A673 (cell line): ENCODE results near the gene SERAC1. TPM values are rescaled to one million over a fixed set of nuclear protein-coding genes. Genes with fewer than 3 reads are reported as not detected.

ENCODE experiments used
- BruUV-seq: library from RNA; stranded (reverse); fragments of 400-500 nt; replicated peaks from 2 replicates; lab custom pipeline; 2021; lab: Mats Ljungman, UMichigan
- CTCF ChIA-PET: fragments of 300-600 bp; sonication (Branson Sonifier 250); formaldehyde crosslinking; loops from one replicate; lab custom pipeline; 2022; ENCODE audit warnings: antibody characterized with exemption; lab: Charles Lee
- POLR2A ChIA-PET: fragments of 300-600 bp; sonication (Branson Sonifier 250); formaldehyde crosslinking; loops from one replicate; lab custom pipeline; 2022; ENCODE audit warnings: antibody characterized with exemption; ENCODE audit not compliant: low non-redundant PET; lab: Charles Lee
- DNase-seq: peaks from one replicate; pipeline ENCODE4 v3.0.0-alpha.2; 2015; ENCODE audit warnings: low spot score
- H3K27ac ChIP-seq: fragments of 200-600 bp; sonication (generic); 2 replicates; pipeline ENCODE4 v1.5.1; 2016; ENCODE audit warnings: mixed run types, low read depth, mild to moderate bottlenecking, mixed read lengths, antibody characterized with exemption, low read length; ENCODE audit not compliant: poor library complexity, severe bottlenecking
- H3K27me3 ChIP-seq: fragments of 200-600 bp; sonication (generic); replicated peaks from 2 replicates; pipeline ENCODE4 v1.6.1; 2017; ENCODE audit warnings: mixed run types, low read depth, mild to moderate bottlenecking, mixed read lengths, antibody characterized with exemption, low read length; ENCODE audit not compliant: insufficient read depth, poor library complexity
- H3K36me3 ChIP-seq: fragments of 200-600 bp; sonication (generic); 2 replicates; pipeline ENCODE4 v1.6.1; 2016; ENCODE audit warnings: mixed run types, mild to moderate bottlenecking, mixed read lengths, antibody characterized with exemption, low read length; ENCODE audit not compliant: insufficient read depth, poor library complexity, severe bottlenecking
- H3K4me1 ChIP-seq: fragments of 200-600 bp; sonication (generic); 2 replicates; pipeline ENCODE4 v1.6.1; 2017; ENCODE audit warnings: mixed run types, mild to moderate bottlenecking, mixed read lengths, antibody characterized with exemption, low read length; ENCODE audit not compliant: insufficient read depth, poor library complexity, severe bottlenecking
- H3K4me3 ChIP-seq: fragments of 200-600 bp; sonication (generic); 2 replicates; pipeline ENCODE4 v1.5.1; 2016; ENCODE audit warnings: low read depth, mixed run types, mild to moderate bottlenecking, mixed read lengths, low read length; ENCODE audit not compliant: poor library complexity, severe bottlenecking
- H3K9me3 ChIP-seq: fragments of 200-600 bp; sonication (generic); 2 replicates; pipeline ENCODE4 v1.6.1; 2016; ENCODE audit warnings: mixed run types, low read depth, mild to moderate bottlenecking, mixed read lengths, antibody characterized with exemption, low read length; ENCODE audit not compliant: poor library complexity, severe bottlenecking
- CTCF ChIP-seq: fragments of 300-800, 200-600 bp; sonication (generic); conservative IDR thresholded peaks from 2 replicates; pipeline ENCODE4 v1.5.1; 2017; ENCODE audit warnings: low read depth, mild to moderate bottlenecking, antibody characterized with exemption, low read length, moderate library complexity, mixed read lengths
- EZH2 ChIP-seq: fragments of 200-600 bp; sonication (generic); IDR thresholded peaks from 2 replicates; pipeline ENCODE4 v1.6.1; 2017; ENCODE audit warnings: borderline replicate concordance, low read depth, mild to moderate bottlenecking, mixed read lengths, antibody characterized with exemption, low read length; ENCODE audit not compliant: poor library complexity, severe bottlenecking
- intact Hi-C: fragments of 100-400 bp; cut with micrococcal nuclease; formaldehyde crosslinking; loops from one replicate; pipeline ENCODE4 v1.10.0; 2022; ENCODE audit not compliant: unreplicated experiment
- total RNA-seq: library from RNA; stranded (reverse); gene quantifications from 2 replicates; pipeline ENCODE4 v1.2.3, GENCODE V29; 2021

SERAC1 gene
- total RNA-seq, 1 experiment from 2014 or later = 8.1 TPM

- DNase-seq = no peak
- BruUV-seq = no TSS peak
- TF ChIP-seq CTCF (no peak), EZH2 (no peak)
- Histone ChIP-seq H3K36me3 (peaks cover 14% of the 10 kb centered on the region), H3K4me3 (no peak overlapping the region), H3K27me3 (no peaks in the 10 kb centered on the region), H3K27ac (no peak overlapping the region), H3K4me1 (no peaks in the 10 kb centered on the region), H3K9me3 (no peaks in the 10 kb centered on the region)
- intact Hi-C loops = loop anchor here (5.0 kb wide), 1 partner anchor 81 kb away; no protein-coding TSS in a partner anchor
- CTCF ChIA-PET = interaction anchor here (0.6 kb wide), 1 partner anchor 42 kb away, joined by 4 read pairs; no protein-coding TSS in a partner anchor
- POLR2A ChIA-PET = interaction anchor here (0.6 kb wide), 1 partner anchor 55 kb away, joined by 8 read pairs; no protein-coding TSS in a partner anchor
Observed at GRCh38 chr6:158068156-158068892, 99.7 kb downstream of the SERAC1 start.

GRCh38 chr6:158067436-158068015 is 100.5 kb downstream of the SERAC1 start:
- Histone ChIP-seq H3K4me1 (no peaks in the 10 kb centered on the region), H3K9me3 (no peaks in the 10 kb centered on the region), H3K4me3 (no peak overlapping the region), H3K36me3 (peaks cover 14% of the 10 kb centered on the region), H3K27ac (no peak overlapping the region), H3K27me3 (no peaks in the 10 kb centered on the region)
- DNase-seq = no peak
- intact Hi-C loops = loop anchor here (5.0 kb wide), 1 partner anchor 80 kb away; no protein-coding TSS in a partner anchor
- TF ChIP-seq CTCF (no peak), EZH2 (no peak)
- BruUV-seq = no TSS peak
- ChIA-PET POLR2A (no interaction called here), CTCF (no interaction called here)

- DNase-seq = no peak
- POLR2A ChIA-PET = no interaction called here
- H3K9me3 ChIP-seq = no peaks in the 10 kb centered on the region
- intact Hi-C loops = loop anchor here (5.0 kb wide), 1 partner anchor 79 kb away; no protein-coding TSS in a partner anchor
- no peaks in the 10 kb centered on the region for H3K27me3 ChIP-seq
- H3K4me1 ChIP-seq = peaks cover 2% of the 10 kb centered on the region
- H3K27ac ChIP-seq = no peak overlapping the region
- TF ChIP-seq CTCF (no peak), EZH2 (no peak)
- CTCF ChIA-PET = no interaction called here
- H3K36me3 ChIP-seq = peaks cover 11% of the 10 kb centered on the region
- no peak overlapping the region for H3K4me3 ChIP-seq
- no TSS peak for BruUV-seq
Observed at GRCh38 chr6:158066136-158066781, 101.8 kb downstream of the SERAC1 start.
